IPS-20b (cell line): Measurements from ENCODE around the gene GNA15.

Source experiments
- H3K27ac ChIP-seq: one replicate; pipeline ENCODE4 v1.5.1; 2013; ENCODE audit warnings: low read length
- H3K27me3 ChIP-seq: 2 replicates; pipeline ENCODE4 v1.6.1; 2013; ENCODE audit warnings: mild to moderate bottlenecking, low read length, inconsistent platforms; ENCODE audit not compliant: insufficient read depth
- H3K36me3 ChIP-seq: 2 replicates; pipeline ENCODE4 v1.6.1; 2013; ENCODE audit warnings: low read depth, mild to moderate bottlenecking, inconsistent platforms, low read length, moderate library complexity; ENCODE audit not compliant: insufficient read depth
- H3K4me1 ChIP-seq: 2 replicates; pipeline ENCODE4 v1.6.1; 2013; ENCODE audit warnings: mild to moderate bottlenecking, control low read depth, inconsistent platforms, low read length, moderate library complexity; ENCODE audit not compliant: insufficient read depth
- H3K4me3 ChIP-seq: 2 replicates; pipeline ENCODE4 v1.5.1; 2013; ENCODE audit warnings: mild to moderate bottlenecking, low read length, inconsistent platforms
- H3K9ac ChIP-seq: 2 replicates; pipeline ENCODE4 v1.6.1; 2013; ENCODE audit warnings: low read depth, mild to moderate bottlenecking, inconsistent platforms, low read length, moderate library complexity
- H3K9me3 ChIP-seq: 2 replicates; pipeline ENCODE4 v1.6.1; 2013; ENCODE audit warnings: mild to moderate bottlenecking, low read depth, low read length, inconsistent platforms; ENCODE audit not compliant: insufficient read depth

GNA15 gene

GRCh38 chr19:3175781-3176714 is 40.2 kb downstream of the GNA15 start:
- H3K27ac ChIP-seq: no peak overlapping the region
- no peaks in the 10 kb centered on the region for H3K4me1 ChIP-seq
- no peaks in the 10 kb centered on the region for H3K9me3 ChIP-seq
- no peaks in the 10 kb centered on the region for H3K27me3 ChIP-seq
- no peak overlapping the region for H3K4me3 ChIP-seq
- no peak overlapping the region for H3K9ac ChIP-seq
- H3K36me3 ChIP-seq: no peaks in the 10 kb centered on the region

GRCh38 chr19:3176715-3177501 is 41.1 kb downstream of the GNA15 start:
- H3K36me3 ChIP-seq: no peaks in the 10 kb centered on the region
- no peak overlapping the region for H3K4me3 ChIP-seq
- H3K27ac ChIP-seq: no peak overlapping the region
- no peaks in the 10 kb centered on the region for H3K9me3 ChIP-seq
- H3K4me1 ChIP-seq: no peaks in the 10 kb centered on the region
- no peaks in the 10 kb centered on the region for H3K27me3 ChIP-seq
- no peak overlapping the region for H3K9ac ChIP-seq

GRCh38 chr19:3178377-3178972 is 42.6 kb downstream of the GNA15 start, which contains the start of gene S1PR4:
S1PR4 (plus strand) TSS chr19:3178769; CDS start chr19:3178793, 24 bp downstream.
- Histone ChIP-seq H3K27ac (no peak within 1 kb of the TSS), H3K4me3 (no peak within 1 kb of the TSS), H3K9ac (no peak within 1 kb of the TSS)

GRCh38 chr19:3178973-3179738 is 43.3 kb downstream of the GNA15 start:
- H3K36me3 ChIP-seq: no peaks in the 10 kb centered on the region
- H3K9me3 ChIP-seq: no peaks in the 10 kb centered on the region
- H3K27ac ChIP-seq: no peak overlapping the region
- no peak overlapping the region for H3K9ac ChIP-seq
- H3K4me3 ChIP-seq: no peak overlapping the region
- no peaks in the 10 kb centered on the region for H3K4me1 ChIP-seq
- H3K27me3 ChIP-seq: no peaks in the 10 kb centered on the region

More at GRCh38 chr19:3178377-3178972, 42.6 kb downstream of the GNA15 start, which contains the start of gene S1PR4:
- no peaks in the 10 kb centered on the region for H3K27me3 ChIP-seq
- H3K9me3 ChIP-seq: no peaks in the 10 kb centered on the region
- no peaks in the 10 kb centered on the region for H3K4me1 ChIP-seq
- no peaks in the 10 kb centered on the region for H3K36me3 ChIP-seq

- Histone ChIP-seq H3K36me3 (no peaks in the 10 kb centered on the region), H3K4me1 (no peaks in the 10 kb centered on the region), H3K27ac (no peak overlapping the region), H3K4me3 (no peak overlapping the region), H3K27me3 (no peaks in the 10 kb centered on the region), H3K9me3 (no peaks in the 10 kb centered on the region), H3K9ac (no peak overlapping the region)
These were observed 44.0 kb downstream of the GNA15 start for GRCh38 chr19:3179739-3180293.

DNA sequence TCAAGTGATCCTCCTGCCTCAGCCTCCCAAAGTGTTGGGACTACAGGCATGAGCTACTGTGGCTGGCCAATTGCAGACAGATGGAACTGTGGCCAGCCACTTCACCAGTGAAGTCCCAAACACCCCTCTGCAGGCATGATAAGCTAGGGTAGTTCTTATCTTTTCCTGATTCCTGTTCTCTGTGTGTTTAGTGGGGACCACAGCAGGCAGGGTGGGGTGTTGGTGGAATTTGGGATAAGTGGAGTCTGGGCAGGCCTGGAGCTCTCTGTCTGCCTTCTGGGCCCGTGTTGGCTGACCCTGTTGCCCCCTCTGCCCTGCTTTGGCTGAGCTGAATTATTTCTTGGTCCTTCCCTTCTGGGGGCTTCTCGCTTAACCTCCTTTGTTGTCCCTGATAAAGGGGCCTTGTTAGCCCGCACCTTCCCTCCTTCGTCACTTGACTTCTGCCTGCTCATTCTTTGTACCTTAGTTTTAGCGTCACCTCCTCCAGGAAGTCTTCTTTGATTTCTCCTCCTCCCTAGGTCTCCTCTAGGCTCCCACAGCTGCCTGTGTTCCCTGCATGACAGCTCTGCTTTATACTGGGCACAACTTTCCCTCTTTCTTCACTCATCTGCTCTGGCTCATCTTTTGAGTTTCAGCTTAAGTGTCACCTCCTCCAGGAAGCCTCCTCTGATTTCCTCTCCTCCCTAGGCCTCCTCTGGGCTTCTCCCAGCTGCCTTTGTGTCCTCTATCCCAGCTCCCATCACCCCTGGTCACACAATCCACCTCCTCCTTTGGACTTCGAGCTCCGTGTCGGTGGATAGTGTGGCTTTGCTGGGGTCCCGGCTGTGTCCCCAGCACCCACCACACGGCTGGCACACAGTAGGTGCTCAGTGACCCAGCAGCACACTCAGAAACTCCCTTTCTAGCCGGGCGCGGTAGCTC is 48.1 kb downstream of the GNA15 start:
- Histone ChIP-seq H3K4me3 (no peak overlapping the region), H3K27me3 (no peaks in the 10 kb centered on the region), H3K4me1 (peaks cover 5% of the 10 kb centered on the region; the same call in 1 of the 2 replicates), H3K36me3 (peaks cover 3% of the 10 kb centered on the region; the same call in 1 of the 2 replicates), H3K9me3 (no peaks in the 10 kb centered on the region), H3K9ac (peak overlapping the region; percentile 83; the same call in 1 of the 2 replicates), H3K27ac (no peak overlapping the region)

DNA sequence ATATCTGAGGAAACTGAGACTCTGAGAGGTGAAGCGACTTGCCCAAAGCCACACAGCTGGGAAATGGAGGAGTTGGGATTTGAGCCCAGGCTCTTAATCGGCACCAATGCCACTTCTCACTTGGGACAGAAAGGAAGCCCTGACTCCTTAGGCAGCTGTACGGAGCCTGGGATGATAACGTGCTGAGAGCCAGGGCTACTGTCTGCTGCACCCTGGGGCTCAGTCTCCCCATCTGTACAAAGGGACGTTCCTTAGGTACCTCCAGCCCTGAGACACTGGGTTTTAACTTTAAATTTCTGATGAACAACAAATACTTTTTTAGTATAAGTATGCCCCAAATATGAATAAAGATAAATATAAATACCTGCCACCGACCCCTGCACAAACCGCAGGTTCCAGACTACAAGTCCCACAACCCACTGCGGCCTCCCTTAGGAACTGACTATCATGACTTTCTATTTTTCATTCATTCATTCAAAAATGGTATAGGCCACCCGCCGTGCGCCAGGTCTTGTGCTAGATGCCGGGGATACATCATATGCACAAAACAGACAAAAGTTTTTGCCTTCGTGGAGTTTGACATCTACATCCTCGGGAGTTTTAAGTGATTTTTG is 49.1 kb downstream of the GNA15 start:
- peak overlapping the region; percentile 83; the same call in 1 of the 2 replicates for H3K9ac ChIP-seq
- peak overlapping the region; percentile 87 for H3K4me3 ChIP-seq
- H3K4me1 ChIP-seq: peaks cover 5% of the 10 kb centered on the region; the same call in 1 of the 2 replicates
- peak overlapping the region; percentile 58 for H3K27ac ChIP-seq
- H3K36me3 ChIP-seq: peaks cover 7% of the 10 kb centered on the region; the same call in 1 of the 2 replicates
- no peaks in the 10 kb centered on the region for H3K9me3 ChIP-seq
- H3K27me3 ChIP-seq: no peaks in the 10 kb centered on the region

- Histone ChIP-seq H3K27me3 (no peaks in the 10 kb centered on the region), H3K9me3 (no peaks in the 10 kb centered on the region), H3K4me1 (peaks cover 5% of the 10 kb centered on the region; the same call in 1 of the 2 replicates), H3K4me3 (peak within 1 kb of the TSS; percentile 87), H3K9ac (peak within 1 kb of the TSS; percentile 87), H3K36me3 (peaks cover 7% of the 10 kb centered on the region; the same call in 1 of the 2 replicates), H3K27ac (peak within 1 kb of the TSS; percentile 58)
These were observed 49.8 kb downstream of the GNA15 start, which contains the start of gene NCLN for GRCh38 chr19:3185461-3186159. NCLN (plus strand) TSS chr19:3185930; CDS start chr19:3186031, 101 bp downstream.

DNA sequence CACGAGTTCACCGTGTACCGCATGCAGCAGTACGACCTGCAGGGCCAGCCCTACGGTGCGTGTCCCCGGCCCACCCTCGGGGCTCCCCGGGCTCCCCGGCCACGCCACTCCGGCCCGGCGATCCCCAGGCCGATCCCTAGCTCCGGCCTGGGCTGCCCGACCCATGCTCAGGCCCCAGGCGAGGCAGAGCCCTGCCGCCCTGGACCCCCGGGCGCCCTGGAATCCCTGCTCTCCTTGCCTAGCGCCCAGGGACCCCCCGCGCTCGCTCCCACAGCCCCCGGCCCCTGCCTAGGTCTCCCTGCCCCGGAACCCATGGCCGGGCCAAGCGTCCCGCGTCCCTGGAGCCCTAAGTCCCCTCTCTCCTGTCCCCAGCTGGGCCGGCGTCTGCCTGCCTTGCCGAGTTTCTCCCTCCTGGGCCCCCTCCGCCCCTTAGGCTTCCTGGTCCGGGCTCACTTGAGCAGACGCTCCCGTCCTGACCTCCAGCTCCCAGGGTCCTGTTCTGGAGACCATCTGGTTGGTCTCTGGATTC is 50.4 kb downstream of the GNA15 start:
- Histone ChIP-seq H3K4me3 (peak overlapping the region; percentile 87), H3K4me1 (peaks cover 5% of the 10 kb centered on the region; the same call in 1 of the 2 replicates)

More for the DNA sequence above, 50.4 kb downstream of the GNA15 start:
- Histone ChIP-seq H3K36me3 (peaks cover 7% of the 10 kb centered on the region; the same call in 1 of the 2 replicates), H3K27ac (no peak overlapping the region), H3K9me3 (no peaks in the 10 kb centered on the region), H3K9ac (peak overlapping the region; percentile 87), H3K27me3 (no peaks in the 10 kb centered on the region)
